WTC11 (cell line): ENCODE results near the gene NLGN1. TPM values are rescaled to one million over a fixed set of nuclear protein-coding genes. Genes with fewer than 3 reads are reported as not detected.

Source experiments
- ATAC-seq: fragments of 200-7000 bp; cut with Tn5 transposase; 2 replicates; pipeline ENCODE4 v1.10.0; 2021; ENCODE audit warnings: mild to moderate bottlenecking, moderate library complexity
- CTCF ChIA-PET: fragments of 300-600 bp; sonication (Branson Sonifier 250); formaldehyde crosslinking; loops from one replicate; lab custom pipeline; 2021; ENCODE audit warnings: antibody characterized with exemption; lab: Charles Lee
- POLR2A ChIA-PET: fragments of 350-600 bp; sonication (Branson Sonifier 250); formaldehyde crosslinking; loops from one replicate; lab custom pipeline; 2021; ENCODE audit warnings: antibody characterized with exemption; lab: Charles Lee
- DNase-seq: peaks from one replicate; pipeline ENCODE4 v3.0.0; 2021; ENCODE audit warnings: low spot score
- H3K27ac Mint-ChIP-seq: 2 replicates; pipeline ENCODE4 v1.8.0; 2021; ENCODE audit warnings: mixed read lengths
- H3K27me3 Mint-ChIP-seq: 2 replicates; pipeline ENCODE4 v1.8.0; 2021; ENCODE audit warnings: low read depth, mild to moderate bottlenecking, moderate library complexity, mixed read lengths
- H3K36me3 Mint-ChIP-seq: 2 replicates; pipeline ENCODE4 v1.8.0; 2021; ENCODE audit warnings: mixed read lengths
- H3K4me1 Mint-ChIP-seq: 2 replicates; pipeline ENCODE4 v1.8.0; 2022; ENCODE audit warnings: mixed read lengths
- H3K4me3 Mint-ChIP-seq: 2 replicates; pipeline ENCODE4 v1.8.0; 2021; ENCODE audit warnings: mild to moderate bottlenecking, moderate library complexity, mixed read lengths
- H3K9me3 Mint-ChIP-seq: 2 replicates; pipeline ENCODE4 v1.8.0; 2021; ENCODE audit warnings: mixed read lengths
- ARID4B ChIP-seq: sonication (generic); formaldehyde crosslinking; IDR thresholded peaks from 2 replicates; pipeline ENCODE4 v1.8.0; 2023; ENCODE audit warnings: missing genetic modification reagents, mild to moderate bottlenecking, borderline replicate concordance
- CREM ChIP-seq: sonication (generic); formaldehyde crosslinking; IDR thresholded peaks from 2 replicates; pipeline ENCODE4 v1.8.1; 2022; ENCODE audit warnings: mild to moderate bottlenecking, missing genetic modification reagents, moderate library complexity
- E2F4 ChIP-seq: sonication (generic); formaldehyde crosslinking; IDR thresholded peaks from 2 replicates; pipeline ENCODE4 v1.8.1; 2022; ENCODE audit warnings: low read depth, mild to moderate bottlenecking, moderate library complexity, missing genetic modification reagents, borderline replicate concordance
- FOXP4 ChIP-seq: sonication (generic); formaldehyde crosslinking; IDR thresholded peaks from 2 replicates; pipeline ENCODE4 v1.8.0; 2022; ENCODE audit warnings: mild to moderate bottlenecking, missing genetic modification reagents
- HMGA2 ChIP-seq: fragments of 250-450 bp; sonication (Bioruptor Pico); IDR thresholded peaks from 2 replicates; pipeline ENCODE4 v1.4.0; 2021; ENCODE audit warnings: mild to moderate bottlenecking, moderate library complexity
- IRF1 ChIP-seq: sonication (generic); formaldehyde crosslinking; IDR thresholded peaks from 2 replicates; pipeline ENCODE4 v1.8.0; 2023; ENCODE audit warnings: missing genetic modification reagents
- JAZF1 ChIP-seq: fragments of 250-450 bp; sonication (Bioruptor Pico); IDR thresholded peaks from 2 replicates; pipeline ENCODE4 v1.9.0; 2021; ENCODE audit warnings: moderate library complexity, mild to moderate bottlenecking, inconsistent platforms
- MAX ChIP-seq: sonication (generic); formaldehyde crosslinking; IDR thresholded peaks from 2 replicates; pipeline ENCODE4 v1.8.0; 2022; ENCODE audit warnings: mild to moderate bottlenecking, missing genetic modification reagents
- MXD4 ChIP-seq: fragments of 250-450 bp; sonication (Bioruptor Pico); IDR thresholded peaks from 2 replicates; pipeline ENCODE4 v1.8.0; 2021; ENCODE audit warnings: mild to moderate bottlenecking, moderate library complexity, borderline replicate concordance
- NFATC4 ChIP-seq: fragments of 250-450 bp; sonication (Bioruptor Pico); IDR thresholded peaks from 2 replicates; pipeline ENCODE4 v1.9.0; 2021; ENCODE audit warnings: mild to moderate bottlenecking
- SMAD3 ChIP-seq: sonication (generic); formaldehyde crosslinking; IDR thresholded peaks from 2 replicates; pipeline ENCODE4 v1.8.0; 2022; ENCODE audit warnings: missing genetic modification reagents, mild to moderate bottlenecking, borderline replicate concordance
- SOX15 ChIP-seq: fragments of 250-450 bp; sonication (Bioruptor Pico); IDR thresholded peaks from 2 replicates; pipeline ENCODE4 v1.9.0; 2021; ENCODE audit warnings: mild to moderate bottlenecking
- SP1 ChIP-seq: sonication (generic); formaldehyde crosslinking; conservative IDR thresholded peaks from 2 replicates; pipeline ENCODE4 v1.8.1; 2022; ENCODE audit warnings: missing genetic modification reagents
- USF2 ChIP-seq: sonication (generic); formaldehyde crosslinking; IDR thresholded peaks from 2 replicates; pipeline ENCODE4 v1.8.1; 2023; ENCODE audit warnings: mild to moderate bottlenecking, missing genetic modification reagents, moderate library complexity
- ZMAT4 ChIP-seq: fragments of 250-450 bp; sonication (Bioruptor Pico); IDR thresholded peaks from 2 replicates; pipeline ENCODE4 v1.9.0; 2021; ENCODE audit warnings: mild to moderate bottlenecking
- ZNF138 ChIP-seq: sonication (generic); formaldehyde crosslinking; conservative IDR thresholded peaks from 2 replicates; pipeline ENCODE4 v1.8.1; 2022; ENCODE audit warnings: mild to moderate bottlenecking, moderate library complexity, missing genetic modification reagents
- ZNF232 ChIP-seq: sonication (generic); formaldehyde crosslinking; IDR thresholded peaks from 2 replicates; pipeline ENCODE4 v1.8.0; 2022; ENCODE audit warnings: mild to moderate bottlenecking, missing genetic modification reagents
- ZNF396 ChIP-seq: fragments of 250-450 bp; sonication (Bioruptor Pico); IDR thresholded peaks from 2 replicates; pipeline ENCODE4 v1.8.0; 2021; ENCODE audit warnings: mild to moderate bottlenecking, moderate library complexity, borderline replicate concordance
- ZNF425 ChIP-seq: fragments of 250-450 bp; sonication (Bioruptor Pico); conservative IDR thresholded peaks from 2 replicates; pipeline ENCODE4 v1.9.0; 2021; ENCODE audit warnings: mild to moderate bottlenecking
- total RNA-seq: library from RNA; stranded (reverse); gene quantifications from 3 replicates; pipeline ENCODE4 v1.2.3, GENCODE V29; 2021

Gene NLGN1
- total RNA-seq, 1 experiment from 2014 or later: 12.4 TPM

- ChIA-PET CTCF (no interaction called here), POLR2A (no interaction called here)
- H3K36me3 Mint-ChIP-seq: no peaks in the 10 kb centered on the region
- TF ChIP-seq NFATC4 (no peak), ZMAT4 (CRISPR knock-in tag) (no peak), HMGA2 (CRISPR knock-in tag) (no peak), JAZF1 (CRISPR knock-in tag) (no peak), ARID4B (no peak), ZNF425 (CRISPR knock-in tag) (no peak), SOX15 (no peak), ZNF396 (no peak), ZNF138 (CRISPR knock-in tag) (no peak), IRF1 (no peak), CREM (CRISPR knock-in tag) (no peak), SP1 (CRISPR knock-in tag) (no peak), MXD4 (CRISPR knock-in tag) (no peak), ZNF232 (CRISPR knock-in tag) (no peak), SMAD3 (CRISPR knock-in tag) (no peak), USF2 (CRISPR knock-in tag) (no peak), FOXP4 (CRISPR knock-in tag) (no peak), E2F4 (CRISPR knock-in tag) (no peak), MAX (CRISPR knock-in tag) (no peak)
- ATAC-seq: no peak
- no peaks in the 10 kb centered on the region for H3K27me3 Mint-ChIP-seq
- H3K27ac Mint-ChIP-seq: no peak overlapping the region
- no peaks in the 10 kb centered on the region for H3K9me3 Mint-ChIP-seq
- H3K4me1 Mint-ChIP-seq: peaks cover 16% of the 10 kb centered on the region
- no peak overlapping the region for H3K4me3 Mint-ChIP-seq
- DNase-seq: no peak
Observed at GRCh38 chr3:174132006-174132405, 734.5 kb downstream of the NLGN1 start.
